GM19438 (cell line): ENCODE results near the gene TNFRSF8.

Experiments used
- ATAC-seq: cut with Tn5 transposase; IDR thresholded peaks from one replicate; pipeline ENCODE4 v1.9.1; 2021; ENCODE audit warnings: low read depth; ENCODE audit not compliant: unreplicated experiment

TNFRSF8 gene

GRCh38 chr1:12151465-12151864, 88.4 kb downstream of the TNFRSF8 start:
- ATAC-seq, result no peak

- peak; percentile 63 for ATAC-seq
Measured at GRCh38 chr1:12152113-12152891, 89.2 kb downstream of the TNFRSF8 start.

GRCh38 chr1:12153181-12153785, 90.2 kb downstream of the TNFRSF8 start:
- no peak for ATAC-seq

GRCh38 chr1:12155328-12155727, 92.2 kb downstream of the TNFRSF8 start:
- no peak for ATAC-seq

GRCh38 chr1:12157366-12158231, 94.5 kb downstream of the TNFRSF8 start:
- ATAC-seq, result no peak

- ATAC-seq, result no peak
Measured at GRCh38 chr1:12158357-12159092, 95.4 kb downstream of the TNFRSF8 start.

- ATAC-seq, result no peak
Measured at GRCh38 chr1:12159816-12160215, 96.7 kb downstream of the TNFRSF8 start.

- ATAC-seq, result no peak
Measured at GRCh38 chr1:12161324-12161661, 98.2 kb downstream of the TNFRSF8 start.

- ATAC-seq, result peak; percentile 72
Measured at GRCh38 chr1:12161662-12162458, 98.8 kb downstream of the TNFRSF8 start.

GRCh38 chr1:12162459-12163137, 99.5 kb downstream of the TNFRSF8 start:
- no peak for ATAC-seq

- no peak for ATAC-seq
Measured at GRCh38 chr1:12163210-12163609, 100.1 kb downstream of the TNFRSF8 start.

- ATAC-seq, result no peak
Measured at GRCh38 chr1:12164210-12164609, 101.1 kb downstream of the TNFRSF8 start.

GRCh38 chr1:12165342-12165741, 102.2 kb downstream of the TNFRSF8 start:
- no peak for ATAC-seq

GRCh38 chr1:12166834-12167492, 103.9 kb downstream of the TNFRSF8 start, which contains the start of gene TNFRSF1B:
TSS of gene TNFRSF1B (plus strand) at chr1:12166991. CDS start at chr1:12167092, 101 bp downstream.
- ATAC-seq, result peak; percentile 50

- no peak for ATAC-seq
Measured at GRCh38 chr1:12167493-12168429, 104.7 kb downstream of the TNFRSF8 start.

GRCh38 chr1:12168451-12169160, 105.5 kb downstream of the TNFRSF8 start:
- no peak for ATAC-seq
